HG03442 (cell line): ENCODE data around the gene CLCN1.

ENCODE experiments used
- ATAC-seq: cut with Tn5 transposase; IDR thresholded peaks from one replicate; pipeline ENCODE4 v1.9.1; 2021; ENCODE audit warnings: mild to moderate bottlenecking, moderate library complexity; ENCODE audit not compliant: unreplicated experiment

CLCN1 gene

GRCh38 chr7:143292876-143293275 lies 23.0 kb upstream of the CLCN1 start:
- ATAC-seq, result no peak

GRCh38 chr7:143295870-143296269 lies 20.0 kb upstream of the CLCN1 start:
- ATAC-seq, result no peak

- ATAC-seq, result no peak
Measured at GRCh38 chr7:143296686-143297085, 19.2 kb upstream of the CLCN1 start.

GRCh38 chr7:143299346-143299745 lies 16.6 kb upstream of the CLCN1 start:
- no peak for ATAC-seq

- ATAC-seq, result no peak
Measured at GRCh38 chr7:143299840-143300239, 16.1 kb upstream of the CLCN1 start.

- no peak for ATAC-seq
Measured at GRCh38 chr7:143300959-143301935, 14.7 kb upstream of the CLCN1 start.

GRCh38 chr7:143303733-143304132 lies 12.2 kb upstream of the CLCN1 start:
- ATAC-seq, result no peak

- ATAC-seq, result no peak
Measured at GRCh38 chr7:143304938-143305337, 11.0 kb upstream of the CLCN1 start.

GRCh38 chr7:143305423-143306070 lies 10.4 kb upstream of the CLCN1 start:
- no peak for ATAC-seq

GRCh38 chr7:143308632-143309031 lies 7.3 kb upstream of the CLCN1 start:
- no peak for ATAC-seq

GRCh38 chr7:143314127-143314526 lies 1.8 kb upstream of the CLCN1 start:
- no peak for ATAC-seq

- ATAC-seq, result no peak
Measured at GRCh38 chr7:143316492-143316891, 581 bp downstream of the CLCN1 start.

GRCh38 chr7:143318661-143319060 lies 2.8 kb downstream of the CLCN1 start:
- ATAC-seq, result no peak

- ATAC-seq, result no peak
Measured at GRCh38 chr7:143320620-143321019, 4.7 kb downstream of the CLCN1 start.

GRCh38 chr7:143321242-143321641 lies 5.3 kb downstream of the CLCN1 start:
- ATAC-seq, result no peak

GRCh38 chr7:143321734-143322133 lies 5.8 kb downstream of the CLCN1 start:
- no peak for ATAC-seq

GRCh38 chr7:143322760-143323633 lies 7.1 kb downstream of the CLCN1 start:
- ATAC-seq, result no peak

- ATAC-seq, result no peak
Measured at GRCh38 chr7:143323653-143324052, 7.7 kb downstream of the CLCN1 start.

GRCh38 chr7:143325240-143325639 lies 9.3 kb downstream of the CLCN1 start:
- peak; percentile 45 for ATAC-seq

- peak; percentile 75 for ATAC-seq
Measured at GRCh38 chr7:143327903-143328302, 12.0 kb downstream of the CLCN1 start.
